ENCODE measurements around the gene WWC1.
"Not testable (repeated sequence)": the region's sequence is repeated elsewhere in the genome, so short reads cannot be mapped to it uniquely, and the experiment has no call there.

The WWC1 gene

DNA sequence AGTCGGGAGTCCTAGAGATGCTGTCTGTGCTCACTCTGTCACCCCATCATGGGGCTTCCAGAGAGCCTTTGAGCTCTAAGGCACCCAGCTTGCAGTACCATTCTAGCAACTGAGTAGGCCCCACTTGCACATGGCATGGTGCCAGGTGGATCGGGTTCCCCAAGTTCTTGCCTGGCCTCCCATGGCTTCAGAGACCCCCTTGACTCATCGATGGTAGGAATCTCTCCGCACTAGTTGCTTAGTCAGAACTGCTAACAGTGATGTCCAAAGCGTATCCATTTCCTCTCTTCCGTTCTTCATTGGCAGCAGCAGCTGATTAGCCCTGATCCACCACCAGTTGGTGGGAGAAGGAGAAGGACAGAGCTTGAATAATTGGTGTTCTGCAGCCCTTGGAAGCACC, 124.5 kb downstream of the WWC1 start:
- no peak for DNase-seq

DNA sequence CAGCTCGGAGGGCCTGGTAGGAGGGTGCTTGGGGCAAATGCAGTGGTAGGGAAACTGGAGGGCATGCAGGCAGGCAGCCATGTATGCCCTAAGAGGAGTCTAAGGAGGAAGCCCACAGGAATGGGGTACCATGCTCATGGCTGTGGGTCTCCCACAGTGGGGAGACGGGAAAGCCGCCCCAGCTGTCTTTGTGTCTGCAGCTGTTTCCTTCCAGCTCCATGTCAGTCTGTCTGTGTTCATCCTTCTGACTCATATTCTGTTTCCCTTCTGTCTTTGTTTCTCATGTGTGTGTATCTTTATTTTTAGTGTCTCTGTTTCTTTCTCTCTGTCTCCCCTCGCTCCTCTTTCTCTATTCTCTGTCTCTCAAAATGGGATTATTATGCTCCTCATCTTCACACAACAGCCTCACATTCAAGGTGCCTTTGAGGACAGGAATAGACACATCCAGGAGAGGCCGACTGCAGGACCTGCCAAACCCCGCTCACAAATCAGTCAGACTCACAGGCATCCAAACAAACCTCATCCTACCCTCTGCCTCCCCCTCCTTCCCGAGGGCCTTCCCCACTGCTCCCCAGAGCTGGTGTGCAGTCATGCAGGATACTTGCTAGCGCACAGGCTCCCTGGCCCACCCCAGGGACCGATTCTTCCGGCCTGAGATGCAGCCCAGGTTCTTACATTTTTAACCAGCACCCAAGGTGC, 126.4 kb downstream of the WWC1 start:
- DNase-seq = no peak

DNA sequence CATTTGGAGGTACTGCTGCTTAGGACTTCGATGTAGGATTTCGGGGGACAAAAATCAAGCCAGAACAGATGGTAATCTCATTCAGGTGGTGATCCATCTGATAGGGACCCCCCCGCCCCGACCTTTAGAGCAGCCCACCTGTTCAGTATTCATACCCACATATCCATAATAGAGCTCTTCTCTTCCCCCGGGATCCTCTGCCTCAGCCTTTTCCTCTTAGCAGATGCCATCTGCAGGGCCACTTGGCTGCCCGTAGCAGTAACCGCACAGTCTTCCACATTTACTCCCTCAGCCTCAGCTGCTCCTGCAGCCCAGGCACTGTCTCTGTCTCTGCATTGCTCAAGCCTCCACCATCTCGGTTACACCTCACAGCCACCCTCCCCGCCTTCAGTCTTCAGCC, 129.0 kb downstream of the WWC1 start:
- no peak for DNase-seq

- DNase-seq = no peak
Observed at GRCh38 chr5:168422431-168422830, 131.0 kb downstream of the WWC1 start.

DNA sequence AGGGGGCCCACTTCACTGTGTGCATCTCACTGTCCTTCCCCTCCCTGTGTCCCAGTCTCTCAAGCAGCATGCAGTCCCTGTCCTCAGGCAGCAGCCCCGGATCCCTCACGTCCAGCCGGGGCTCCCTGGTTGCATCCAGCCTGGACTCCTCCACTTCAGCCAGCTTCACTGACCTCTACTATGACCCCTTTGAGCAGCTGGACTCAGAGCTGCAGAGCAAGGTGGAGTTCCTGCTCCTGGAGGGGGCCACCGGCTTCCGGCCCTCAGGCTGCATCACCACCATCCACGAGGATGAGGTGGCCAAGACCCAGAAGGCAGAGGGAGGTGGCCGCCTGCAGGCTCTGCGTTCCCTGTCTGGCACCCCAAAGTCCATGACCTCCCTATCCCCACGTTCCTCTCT, 132.0 kb downstream of the WWC1 start:
- no peak for DNase-seq

- no peak for DNase-seq
Observed at GRCh38 chr5:168423971-168424370, 132.5 kb downstream of the WWC1 start.

- DNase-seq = no peak
Observed at GRCh38 chr5:168424594-168425323, 133.3 kb downstream of the WWC1 start.

DNA sequence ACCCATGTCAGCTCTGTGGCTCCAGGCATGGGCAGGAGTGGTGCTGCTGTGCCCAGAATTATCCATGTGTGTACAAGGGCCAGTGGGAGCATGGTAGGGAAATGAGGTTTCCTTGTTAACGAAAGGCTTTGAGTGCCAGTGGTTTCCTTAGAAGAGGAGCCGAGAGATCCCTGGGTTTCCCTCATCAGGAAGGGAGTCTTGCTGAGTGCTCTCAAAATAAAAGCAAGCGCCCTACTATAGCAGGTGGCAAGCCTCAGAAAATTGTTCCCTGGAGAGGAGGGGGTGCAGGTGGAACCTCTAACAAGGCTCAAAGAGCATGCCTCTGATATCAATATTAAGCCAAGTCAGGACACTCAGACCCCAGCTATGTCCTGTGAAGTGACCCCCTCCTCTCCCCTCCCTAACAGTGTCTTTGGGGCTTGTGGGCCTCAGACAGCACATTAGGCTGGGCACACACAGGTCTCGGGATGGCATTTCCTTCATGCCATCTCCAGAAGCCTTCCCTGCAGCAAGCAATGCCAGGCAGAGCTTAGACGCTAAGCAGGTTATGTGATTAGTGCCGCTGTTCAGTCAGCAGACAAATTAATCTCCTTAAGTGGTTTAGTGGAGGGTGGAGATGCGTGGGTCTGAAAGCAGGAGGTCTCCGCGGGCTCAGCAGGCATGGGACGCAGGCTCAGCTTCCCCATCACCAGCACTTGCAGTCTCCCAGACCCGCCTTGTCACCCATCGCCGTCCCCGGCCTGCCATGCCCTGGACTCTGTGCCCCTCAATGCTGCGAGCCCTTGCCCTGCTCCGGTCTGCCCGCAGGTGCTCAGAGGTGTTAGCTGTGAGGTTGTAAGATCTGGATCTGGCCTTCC, 134.8 kb downstream of the WWC1 start:
- no peak for DNase-seq

DNA sequence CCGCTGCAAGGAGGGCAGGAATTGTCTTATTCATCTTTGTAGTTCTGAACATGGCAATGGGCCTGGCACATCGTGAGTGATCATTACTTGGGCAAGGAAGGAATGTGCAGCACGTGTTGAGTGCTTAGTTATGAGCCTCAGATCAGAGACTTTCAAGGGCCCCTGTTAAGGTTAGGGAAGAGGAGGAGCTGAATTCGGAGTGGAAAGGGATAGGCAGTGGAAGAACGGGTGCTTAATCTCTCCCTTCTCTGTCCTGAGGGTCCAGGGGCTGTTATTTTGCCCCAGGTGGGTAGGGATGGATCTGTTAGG, 135.4 kb downstream of the WWC1 start:
- DNase-seq = no peak

DNA sequence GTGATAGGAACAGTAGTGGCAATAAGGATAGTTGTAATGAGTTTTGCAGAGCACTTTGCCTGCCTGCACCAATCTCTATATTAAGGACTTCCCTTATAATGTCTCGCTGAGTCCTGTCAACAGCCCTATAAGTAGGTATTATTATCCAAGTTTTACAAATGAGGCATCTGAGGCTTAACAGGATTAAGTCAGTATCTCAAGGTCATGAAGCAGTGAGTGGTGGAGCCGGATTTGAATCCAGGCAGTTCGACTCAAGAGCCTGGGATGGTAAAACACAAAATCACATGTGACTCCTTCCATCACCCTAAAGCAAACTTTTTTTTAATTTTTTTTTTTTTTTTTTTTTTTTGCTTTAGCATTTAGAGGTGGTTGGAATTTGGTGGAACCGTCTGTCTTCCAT, 135.8 kb downstream of the WWC1 start:
- no peak for DNase-seq

- no peak for DNase-seq
Observed at GRCh38 chr5:168428552-168428951, 137.1 kb downstream of the WWC1 start.

- DNase-seq = no peak
Observed at GRCh38 chr5:168430296-168430695, 138.9 kb downstream of the WWC1 start.

GRCh38 chr5:168432903-168433302, 141.5 kb downstream of the WWC1 start:
- no peak for DNase-seq

GRCh38 chr5:168434001-168434400, 142.6 kb downstream of the WWC1 start:
- no peak for DNase-seq

- DNase-seq = no peak
Observed at GRCh38 chr5:168434746-168435321, 143.4 kb downstream of the WWC1 start.

DNA sequence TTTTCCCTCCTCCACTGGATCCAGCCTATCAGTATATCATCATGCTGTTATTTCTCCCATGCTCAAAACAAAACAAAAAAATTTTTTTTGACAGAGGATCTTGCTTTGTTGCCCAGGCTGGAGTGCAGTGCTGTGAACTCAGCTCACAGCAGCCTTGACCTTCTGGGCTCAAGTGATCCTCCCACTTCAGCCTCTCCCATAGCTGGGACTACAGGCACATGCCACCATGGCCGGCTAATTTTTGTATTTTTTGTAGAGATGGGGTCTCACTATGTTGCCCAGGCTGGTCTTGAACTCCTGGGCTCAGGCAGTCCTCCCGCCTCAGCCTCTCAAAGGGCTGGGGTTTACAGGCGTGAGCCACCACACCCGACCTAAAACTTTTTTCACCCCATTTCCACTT, 143.9 kb downstream of the WWC1 start:
- not testable (repeated sequence) for DNase-seq

DNA sequence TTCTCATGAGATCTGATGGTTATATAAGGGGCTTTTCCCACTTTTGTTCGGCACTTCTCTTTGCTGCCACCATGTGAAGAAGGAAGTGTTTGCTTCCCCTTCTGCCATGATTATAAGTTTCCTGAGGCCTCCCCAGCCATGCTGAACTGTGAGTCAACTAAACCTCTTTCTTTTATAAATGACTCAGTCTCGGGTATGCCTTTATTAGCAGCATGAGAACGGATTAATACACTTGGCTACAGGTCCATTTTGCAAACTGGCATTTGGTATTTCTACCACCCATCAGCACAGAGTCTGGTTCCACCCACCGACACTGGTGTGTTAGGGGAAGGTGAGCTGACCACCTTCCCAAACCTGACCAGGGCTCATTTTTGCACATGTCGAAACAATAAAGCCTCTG, 146.9 kb downstream of the WWC1 start:
- no peak for DNase-seq

- no peak for DNase-seq
Observed at GRCh38 chr5:168443533-168443932, 152.1 kb downstream of the WWC1 start.

DNA sequence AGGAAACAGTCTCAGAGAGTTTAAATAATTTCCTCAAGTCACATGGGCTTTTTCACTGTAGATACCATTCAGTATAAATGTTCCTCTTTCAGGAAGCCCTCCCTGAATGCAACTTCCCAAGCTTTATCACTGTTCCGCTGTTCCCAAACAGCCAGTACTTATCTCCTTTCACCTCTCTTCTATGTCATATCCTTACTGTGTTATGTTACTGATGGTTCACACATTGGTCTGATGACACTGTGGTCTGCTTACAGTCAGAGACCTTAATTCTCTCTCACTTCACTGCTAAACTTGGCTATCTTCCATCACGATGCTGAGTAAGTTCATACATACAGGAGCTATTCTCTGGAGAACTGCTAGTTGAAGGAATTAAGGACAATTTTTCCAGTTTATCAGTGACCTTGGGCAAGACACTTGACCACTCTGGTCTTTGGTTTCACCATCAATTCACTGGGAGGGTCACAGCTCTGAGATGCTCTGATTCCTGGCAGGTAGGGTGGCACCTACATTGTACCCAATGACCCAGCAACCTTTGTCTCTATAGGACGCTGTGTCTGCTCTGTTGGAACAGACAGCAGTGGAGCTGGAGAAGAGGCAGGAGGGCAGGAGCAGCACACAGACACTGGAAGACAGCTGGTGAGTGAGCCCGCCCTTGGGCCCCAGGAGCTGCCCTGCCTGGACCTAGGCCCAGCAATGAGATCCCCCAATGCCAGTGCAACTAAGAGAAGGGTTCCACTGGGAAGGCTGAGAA, 152.7 kb downstream of the WWC1 start:
- DNase-seq = no peak

DNA sequence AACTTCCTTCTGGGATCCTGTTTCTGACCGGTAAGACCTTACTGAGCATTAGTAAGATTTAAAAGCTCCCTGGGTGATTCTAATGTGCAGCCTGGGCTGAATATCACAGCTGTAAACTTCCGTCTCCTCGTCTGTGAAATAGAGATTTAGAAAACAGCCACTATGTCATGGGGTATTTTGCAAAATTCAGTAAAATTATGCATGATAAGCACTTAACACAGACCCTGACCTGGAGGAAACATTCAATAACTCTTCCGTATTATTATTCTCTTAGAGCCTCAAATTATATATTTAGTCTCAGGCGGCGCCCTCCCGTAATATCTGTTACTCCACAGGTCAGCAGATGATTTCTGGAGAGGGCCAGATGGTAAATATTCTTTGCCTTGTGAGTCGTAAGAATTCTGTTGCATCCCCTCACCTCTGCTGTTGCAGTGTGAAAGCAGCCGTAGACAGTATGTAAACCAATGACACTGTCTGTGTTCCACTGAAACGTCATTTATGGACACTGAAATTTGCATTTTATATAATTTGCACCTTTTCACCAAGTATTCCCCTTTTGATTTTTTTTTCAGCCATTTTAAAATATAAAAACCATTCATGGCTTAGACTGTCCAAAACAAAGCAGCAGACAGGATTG, 155.7 kb downstream of the WWC1 start:
- DNase-seq = no peak

DNA sequence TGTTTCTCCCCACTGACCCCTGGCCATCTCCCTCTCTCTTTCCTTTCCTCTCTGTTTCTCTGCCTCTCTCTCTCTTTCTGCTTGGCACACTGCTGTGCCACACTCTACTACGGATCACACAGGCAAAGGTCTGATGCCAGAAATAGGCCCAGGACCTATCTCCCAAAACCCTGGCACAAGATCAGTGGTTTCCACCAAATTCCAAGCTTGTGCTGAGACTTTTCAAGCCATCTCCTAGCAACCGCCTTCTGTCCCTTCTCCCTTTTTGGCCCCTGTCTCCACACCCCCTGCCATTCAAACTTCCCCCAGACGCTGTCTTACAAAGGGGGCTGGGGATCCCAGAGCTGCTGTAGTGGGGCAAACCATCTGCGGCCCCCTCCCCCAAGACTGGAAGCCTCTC, 156.4 kb downstream of the WWC1 start:
- no peak for DNase-seq

DNA sequence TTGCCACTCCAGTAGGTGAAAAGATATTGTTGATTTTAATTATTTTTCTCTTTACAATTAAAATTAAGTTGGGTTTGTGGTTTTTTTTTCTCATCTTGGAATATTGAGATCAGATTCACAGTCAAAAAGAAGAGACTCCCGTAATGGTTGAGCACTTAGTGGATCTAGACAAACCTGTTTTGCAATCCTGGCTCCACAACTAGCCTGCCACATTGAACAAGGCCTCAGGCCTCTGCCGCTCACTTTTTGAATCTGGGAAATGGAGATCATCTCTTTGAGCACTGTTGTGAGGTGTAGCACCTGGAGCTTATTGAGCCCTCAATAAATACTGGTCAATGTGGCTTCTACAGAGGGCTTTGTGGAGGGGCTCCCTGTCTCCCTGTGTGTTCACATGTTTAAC, 157.7 kb downstream of the WWC1 start:
- DNase-seq = no peak
